Psoas muscle (tissue), 8 donors: ENCODE data around the gene RSPO4. TPM values are rescaled to one million over a fixed set of nuclear protein-coding genes. Genes with fewer than 3 reads are reported as not detected.

ENCODE experiments used
- ATAC-seq, 4 donors: fragments of 200-7000 bp; cut with Tn5 transposase; one replicate each; pipeline ENCODE4 v1.9.1; 2020; ENCODE audit warnings: moderate library complexity in 3 of 4, mild to moderate bottlenecking in 2 of 4
- DNase-seq, 2 donors: peaks; one replicate each; pipeline ENCODE4 v3.0.0-alpha.2; 2020
- H3K27ac ChIP-seq: fragments of 200-600 bp; one replicate; pipeline ENCODE4 v1.8.0; 2022
- H3K27me3 ChIP-seq, 3 donors: fragments of 200-600 bp in 1 of 3; one replicate each; pipeline versions ENCODE4 v1.6.1 to v1.8.0; 2013 to 2022; ENCODE audit warnings: low read length in 2 of 3, mild to moderate bottlenecking in 2 of 3, moderate library complexity in 1 of 3; ENCODE audit not compliant: insufficient read depth in 3 of 3
- H3K36me3 ChIP-seq, 2 donors: fragments of 200-600 bp in 1 of 2; one replicate each; pipeline versions ENCODE4 v1.6.1 to v1.8.0; 2013 to 2022; ENCODE audit warnings: low read depth in 1 of 2, mild to moderate bottlenecking in 1 of 2, moderate library complexity in 1 of 2; ENCODE audit not compliant: insufficient read depth in 1 of 2
- H3K4me1 ChIP-seq: fragments of 200-600 bp; one replicate; pipeline ENCODE4 v1.8.0; 2022
- H3K4me3 ChIP-seq: fragments of 200-600 bp; one replicate; pipeline ENCODE4 v1.8.0; 2022; ENCODE audit warnings: mild to moderate bottlenecking
- H3K9me3 ChIP-seq: fragments of 200-600 bp; one replicate; pipeline ENCODE4 v1.8.0; 2022
- WGBS, 3 donors: extraction: QIAGEN DNeasy Blood & Tissue Kit; methylation state at CpG; one replicate each; pipeline versions ENCODE4 v1.1.6 to v1.1.7; 2013; 5-methylcytosine and 5-hydroxymethylcytosine counted together
- intact Hi-C, 2 donors: fragments of 100-400 bp; cut with DNase I; formaldehyde crosslinking; loops; one replicate each; pipeline versions ENCODE4 v1.11.0 to v1.14.2; 2022
- polyA plus RNA-seq, 3 donors: library from polyadenylated mRNA; stranded (reverse); fragments of 200-250 nt; gene quantifications; one replicate each; pipeline ENCODE4 v1.2.3, GENCODE V29; 2013
- total RNA-seq, 4 donors: library from RNA; stranded (reverse); fragmentation: NEBNext Ultra II Directional in 2 of 4; extraction: Animal tissue kit (Norgen Biotek cat#: 25700) in 2 of 4; gene quantifications; one replicate each; pipeline versions ENCODE4 v1.2.1 to v1.2.4, GENCODE V29; 2021 to 2023
- TF ChIP-seq, protein P1 (sequence below): fragments of 200-600 bp; IDR thresholded peaks from one replicate; pipeline ENCODE4 v1.8.0; 2022; ENCODE audit warnings: antibody characterized with exemption
- donor health status: healthy with polysubstance abuse.
- donor health status: DM: no; HTN: no; CAD: no; lungs with moderate emphysema.
- donor health status: Bipolar disorder and iron deficiency.
- donor health status: healthy.
- donor health status: DM: yes; HTN: yes; CAD: no.
- donor health status: DM: no; HTN: no; CAD: no.
- donor health status: DM: no; HTN: no; CAD: no.
- donor health status: DM: yes; HTN: yes; CAD: no.

Gene RSPO4
- total and polyA plus RNA-seq, 7 donors, result 0.01 to 0.13 (median 0.03) TPM; not detected in 4

DNA sequence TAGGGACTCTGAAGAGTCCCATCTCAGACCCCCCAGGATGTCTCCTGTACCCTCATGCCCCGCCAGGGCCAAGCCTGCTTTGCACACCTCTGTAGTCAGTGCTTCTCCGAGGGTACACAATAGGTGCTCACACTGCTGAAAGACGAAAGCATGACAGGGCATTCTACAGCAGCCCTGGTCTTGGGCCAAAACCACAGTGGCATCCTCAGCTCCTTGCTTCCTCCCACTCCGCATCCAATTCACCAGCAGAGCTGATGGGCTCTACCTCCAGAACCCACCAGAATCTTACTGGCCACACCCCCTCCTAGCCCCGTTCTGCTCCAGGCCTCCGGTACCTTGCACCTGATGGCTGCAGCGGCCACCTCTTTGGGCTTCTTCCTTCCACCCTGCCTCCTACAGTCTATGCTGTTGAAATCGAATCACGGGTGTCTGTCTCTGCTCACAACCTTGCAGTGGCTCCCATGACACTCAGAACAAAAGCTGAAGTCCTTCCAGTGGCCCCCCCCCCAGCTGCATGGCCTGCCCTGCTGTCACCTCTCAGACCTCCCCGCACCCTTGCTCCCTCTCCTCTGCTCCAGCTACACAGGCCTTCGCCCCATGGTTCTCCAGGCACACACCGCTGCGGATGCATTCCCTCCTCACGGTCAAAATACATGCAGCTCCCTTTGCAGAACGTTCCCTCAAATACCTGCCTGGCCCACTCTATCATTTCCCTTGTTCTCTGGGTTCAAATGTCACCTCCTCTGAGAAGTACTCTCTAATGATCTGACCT is 87.2 kb downstream of the RSPO4 start:
- H3K27me3 ChIP-seq, result no peaks in the 10 kb centered on the region
- WGBS, 3 donors, result 72 to 81% (median 72%) methylated on average over 15 of the region's 15 CpGs
- intact Hi-C loops, result no loop called here
- no peak overlapping the region for H3K4me3 ChIP-seq
- DNase-seq, result no peak
- TF ChIP-seq, protein P1, sequence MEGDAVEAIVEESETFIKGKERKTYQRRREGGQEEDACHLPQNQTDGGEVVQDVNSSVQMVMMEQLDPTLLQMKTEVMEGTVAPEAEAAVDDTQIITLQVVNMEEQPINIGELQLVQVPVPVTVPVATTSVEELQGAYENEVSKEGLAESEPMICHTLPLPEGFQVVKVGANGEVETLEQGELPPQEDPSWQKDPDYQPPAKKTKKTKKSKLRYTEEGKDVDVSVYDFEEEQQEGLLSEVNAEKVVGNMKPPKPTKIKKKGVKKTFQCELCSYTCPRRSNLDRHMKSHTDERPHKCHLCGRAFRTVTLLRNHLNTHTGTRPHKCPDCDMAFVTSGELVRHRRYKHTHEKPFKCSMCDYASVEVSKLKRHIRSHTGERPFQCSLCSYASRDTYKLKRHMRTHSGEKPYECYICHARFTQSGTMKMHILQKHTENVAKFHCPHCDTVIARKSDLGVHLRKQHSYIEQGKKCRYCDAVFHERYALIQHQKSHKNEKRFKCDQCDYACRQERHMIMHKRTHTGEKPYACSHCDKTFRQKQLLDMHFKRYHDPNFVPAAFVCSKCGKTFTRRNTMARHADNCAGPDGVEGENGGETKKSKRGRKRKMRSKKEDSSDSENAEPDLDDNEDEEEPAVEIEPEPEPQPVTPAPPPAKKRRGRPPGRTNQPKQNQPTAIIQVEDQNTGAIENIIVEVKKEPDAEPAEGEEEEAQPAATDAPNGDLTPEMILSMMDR, result no peak
- peaks cover 4% of the 10 kb centered on the region for H3K4me1 ChIP-seq
- no peaks in the 10 kb centered on the region for H3K9me3 ChIP-seq
- H3K36me3 ChIP-seq, result no peaks in the 10 kb centered on the region
- no peak for ATAC-seq
- no peak overlapping the region for H3K27ac ChIP-seq

DNA sequence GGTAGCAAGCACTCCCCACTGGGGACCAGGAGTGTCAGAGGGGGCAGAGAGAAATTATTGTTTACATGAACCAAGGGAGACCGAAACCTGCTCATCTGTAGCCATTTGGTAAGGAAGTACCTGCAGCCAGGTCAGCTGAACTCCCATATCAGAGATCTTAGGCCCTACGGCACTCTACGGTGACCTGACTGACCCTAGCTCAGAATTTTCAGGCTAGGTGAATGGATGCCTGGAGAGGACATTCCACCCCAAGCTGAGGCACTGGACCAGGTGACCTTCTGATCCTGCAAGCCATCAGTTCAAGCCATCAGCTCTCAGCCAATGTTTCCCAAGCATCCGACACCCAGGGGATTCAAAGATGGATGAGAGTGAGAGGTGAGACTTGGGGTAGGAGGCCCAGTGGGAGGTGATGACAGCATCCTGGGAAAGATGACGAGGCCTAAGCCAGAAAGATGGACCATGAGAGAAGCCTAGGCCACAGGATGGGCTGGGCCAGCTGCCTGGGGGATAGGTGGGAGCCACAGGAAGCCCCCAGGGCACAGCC is 88.7 kb downstream of the RSPO4 start:
- peaks cover 4% of the 10 kb centered on the region for H3K4me1 ChIP-seq
- no peak overlapping the region for H3K27ac ChIP-seq
- 88 to 94% (median 91%) methylated on average over 5 of the region's 5 CpGs for WGBS, 3 donors
- ATAC-seq (no peak), DNase-seq (no peak)
- H3K4me3 ChIP-seq, result no peak overlapping the region
- no peaks in the 10 kb centered on the region for H3K36me3 ChIP-seq
- TF ChIP-seq, protein P1, result no peak
- no peaks in the 10 kb centered on the region for H3K9me3 ChIP-seq
- H3K27me3 ChIP-seq, result no peaks in the 10 kb centered on the region
- intact Hi-C loops, result no loop called here

DNA sequence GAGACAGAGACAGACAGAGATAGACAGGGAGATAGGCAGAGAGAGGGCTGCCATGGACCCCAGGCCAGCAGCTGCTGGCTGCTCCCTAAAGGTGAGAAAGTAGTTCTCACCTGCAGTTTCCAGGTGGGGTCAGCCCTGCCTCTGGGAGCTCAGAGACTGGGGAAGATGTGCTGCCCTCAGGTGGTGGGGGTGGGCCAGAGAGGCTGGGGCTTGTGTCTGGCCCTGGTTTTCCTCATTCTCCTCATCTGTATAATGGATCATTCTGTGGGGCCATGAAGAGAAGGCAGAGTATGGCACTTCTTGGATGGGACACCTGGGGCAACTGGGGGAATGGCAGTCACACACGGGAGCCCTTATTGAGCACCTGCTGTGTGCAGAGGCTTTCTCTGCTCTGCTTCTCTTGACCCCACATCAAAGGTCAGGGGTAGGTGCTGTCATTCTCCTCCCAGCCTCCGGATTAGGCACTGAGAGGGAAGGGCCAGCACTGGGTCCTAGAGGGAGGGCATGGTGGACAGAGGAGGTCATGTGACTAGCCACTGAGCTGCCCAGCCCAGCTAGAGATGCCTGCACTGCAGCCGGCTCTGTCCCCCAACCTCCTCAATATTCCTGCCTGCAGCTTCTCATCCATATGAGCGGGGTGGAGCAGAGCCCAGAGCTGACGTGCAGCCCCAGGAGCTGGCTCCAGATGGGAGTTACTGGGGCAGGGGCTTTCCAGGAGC is 90.1 kb downstream of the RSPO4 start:
- H3K27ac ChIP-seq, result no peak overlapping the region
- ATAC-seq (no peak), DNase-seq (no peak)
- H3K4me1 ChIP-seq, result peaks cover 4% of the 10 kb centered on the region
- intact Hi-C loops, result no loop called here
- TF ChIP-seq, protein P1, result no peak
- H3K27me3 ChIP-seq, result no peaks in the 10 kb centered on the region
- H3K36me3 ChIP-seq, result no peaks in the 10 kb centered on the region
- 36 to 52% (median 45%) methylated on average over 5 of the region's 5 CpGs for WGBS, 3 donors
- no peak overlapping the region for H3K4me3 ChIP-seq
- no peaks in the 10 kb centered on the region for H3K9me3 ChIP-seq

DNA sequence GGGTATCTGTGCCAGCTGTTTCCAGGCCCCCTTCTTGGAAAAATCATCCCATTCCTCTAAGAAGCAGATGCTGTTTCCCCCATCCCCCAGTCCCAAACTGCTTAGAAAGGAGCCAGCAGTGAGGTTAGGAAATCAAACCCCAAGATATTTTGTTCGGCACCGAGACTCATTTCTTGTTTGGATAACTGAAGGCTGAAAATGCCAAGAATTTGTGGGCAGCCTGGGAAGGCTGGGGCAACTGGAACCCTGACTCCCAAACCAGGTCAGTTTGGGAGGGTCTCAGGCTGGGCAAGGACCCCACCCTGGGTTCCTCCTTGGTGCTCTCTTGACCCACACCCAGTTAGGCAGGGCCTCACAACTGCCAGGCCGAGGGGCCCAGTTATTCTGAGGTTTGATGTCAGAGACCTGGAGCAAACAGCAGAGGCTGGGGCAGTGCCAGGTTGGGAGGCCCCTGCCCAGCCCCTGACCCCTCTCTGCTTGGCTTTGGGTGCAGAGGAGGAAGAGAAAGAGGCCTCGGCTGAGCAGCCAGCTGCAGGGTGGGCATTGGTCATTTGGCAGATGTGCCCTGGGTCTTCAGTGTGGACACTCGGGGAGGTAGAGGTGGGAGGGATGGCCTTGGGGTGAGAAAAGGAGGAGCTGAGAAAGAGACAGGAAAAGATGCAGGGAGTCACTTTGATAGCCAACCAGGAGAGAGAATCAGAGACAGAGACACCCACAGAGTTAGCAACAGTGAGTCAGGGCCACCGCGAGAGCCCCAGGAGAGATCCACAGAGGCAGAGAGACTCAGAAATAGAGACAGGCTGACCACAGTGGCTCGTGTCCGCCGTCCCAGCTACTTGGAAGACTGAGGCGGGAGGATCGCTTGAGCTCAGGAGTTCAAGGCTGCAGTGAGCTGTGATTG is 91.0 kb downstream of the RSPO4 start:
- intact Hi-C loops, result no loop called here
- TF ChIP-seq, protein P1, result no peak
- no peaks in the 10 kb centered on the region for H3K9me3 ChIP-seq
- DNase-seq, result peak; percentile 39 to 79
- 51 to 59% (median 51%) methylated on average over 12 of the region's 12 CpGs for WGBS, 3 donors
- H3K27me3 ChIP-seq, result no peaks in the 10 kb centered on the region
- no peak overlapping the region for H3K4me3 ChIP-seq
- no peaks in the 10 kb centered on the region for H3K36me3 ChIP-seq
- peak in 2 of 4 donors; percentile 37 to 65 for ATAC-seq
- H3K4me1 ChIP-seq, result peaks cover 3% of the 10 kb centered on the region
- H3K27ac ChIP-seq, result peak overlapping the region; percentile 16
